NCI-H345 treated with DMSO at 0.1 percent for 48 hours (cell line): Measurements from ENCODE around the gene TCHP.
"Not testable (repeated sequence)": the region's sequence is repeated elsewhere in the genome, so short reads cannot be mapped to it uniquely, and the experiment has no call there.

ENCODE experiments used
- DNase-seq: peaks from one replicate; lab custom pipeline; 2025; ENCODE audit not compliant: unreplicated experiment; lab: John Stamatoyannopoulos, UW

Gene TCHP, protein sequence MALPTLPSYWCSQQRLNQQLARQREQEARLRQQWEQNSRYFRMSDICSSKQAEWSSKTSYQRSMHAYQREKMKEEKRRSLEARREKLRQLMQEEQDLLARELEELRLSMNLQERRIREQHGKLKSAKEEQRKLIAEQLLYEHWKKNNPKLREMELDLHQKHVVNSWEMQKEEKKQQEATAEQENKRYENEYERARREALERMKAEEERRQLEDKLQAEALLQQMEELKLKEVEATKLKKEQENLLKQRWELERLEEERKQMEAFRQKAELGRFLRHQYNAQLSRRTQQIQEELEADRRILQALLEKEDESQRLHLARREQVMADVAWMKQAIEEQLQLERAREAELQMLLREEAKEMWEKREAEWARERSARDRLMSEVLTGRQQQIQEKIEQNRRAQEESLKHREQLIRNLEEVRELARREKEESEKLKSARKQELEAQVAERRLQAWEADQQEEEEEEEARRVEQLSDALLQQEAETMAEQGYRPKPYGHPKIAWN

DNA sequence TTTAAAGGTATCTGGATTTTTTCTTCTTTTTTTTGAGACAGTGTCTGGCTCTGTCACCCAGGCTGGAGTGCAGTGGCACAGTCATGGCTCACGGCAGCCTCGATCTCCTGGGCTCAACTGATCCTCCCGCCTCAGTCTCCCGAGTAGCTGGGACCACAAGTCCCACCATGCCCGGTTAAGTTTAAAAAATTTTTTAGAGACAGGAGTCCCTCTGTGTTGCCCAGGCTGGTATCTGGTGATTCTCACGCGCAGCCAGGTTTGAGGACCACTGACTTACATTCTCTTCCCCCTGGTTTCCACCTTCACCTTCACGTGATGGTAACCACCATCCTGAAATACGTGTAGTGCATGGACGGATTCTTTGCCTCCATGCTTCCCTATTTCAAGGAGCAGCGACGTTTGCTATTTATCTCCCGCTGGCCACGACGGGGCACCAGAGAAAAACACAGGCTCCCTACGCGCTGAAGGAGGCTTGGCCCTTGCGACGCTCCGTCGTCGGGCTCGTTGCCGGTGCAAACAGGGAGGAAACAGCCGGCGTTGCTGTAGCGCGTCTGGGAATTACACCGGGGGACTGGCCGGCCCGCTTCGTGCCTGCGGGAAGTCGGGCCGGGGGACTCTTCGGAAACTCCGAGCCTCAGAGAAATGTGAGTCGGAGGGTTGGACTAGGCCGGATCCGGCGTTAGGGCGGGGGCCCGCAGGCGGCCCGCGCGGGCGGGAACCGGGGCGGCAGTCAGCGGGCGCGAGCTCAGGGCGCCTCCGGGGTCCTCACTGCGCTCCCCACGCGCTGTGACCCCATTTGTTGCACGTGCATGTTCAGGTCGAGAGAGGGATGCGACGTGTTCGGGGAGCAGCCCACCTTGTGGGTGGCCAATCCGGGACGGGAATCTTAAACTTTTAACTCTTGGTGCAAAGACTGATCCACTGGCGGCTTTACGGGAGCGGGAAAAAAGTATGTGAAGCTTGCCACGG is at the start of gene TCHP:
TSS of gene TCHP (plus strand) at position 492 of the 969 bp plus-strand sequence. CDS start 2,753 bp downstream, outside the sequence.
- DNase-seq = peak; percentile 47

DNA sequence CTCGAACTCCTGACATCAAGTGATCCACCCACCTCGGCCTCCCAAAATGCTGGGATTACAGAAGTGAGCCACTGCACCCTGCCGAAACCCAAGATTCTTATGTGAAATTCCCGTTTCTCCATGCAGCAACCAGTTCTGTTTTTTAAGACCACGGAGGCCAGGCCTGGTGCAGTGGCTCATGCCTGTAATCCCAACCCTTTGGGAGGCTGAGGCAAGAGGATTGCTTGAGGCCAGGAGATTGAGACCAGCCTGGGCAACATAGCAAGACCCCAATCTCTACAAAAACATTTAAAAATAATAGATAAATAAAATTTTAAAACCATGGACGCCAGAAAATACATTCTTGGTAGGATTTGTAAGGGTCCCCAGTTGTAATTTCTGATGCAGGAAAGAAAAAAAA is 49.6 kb upstream of the TCHP start:
- not testable (repeated sequence) for DNase-seq

DNA sequence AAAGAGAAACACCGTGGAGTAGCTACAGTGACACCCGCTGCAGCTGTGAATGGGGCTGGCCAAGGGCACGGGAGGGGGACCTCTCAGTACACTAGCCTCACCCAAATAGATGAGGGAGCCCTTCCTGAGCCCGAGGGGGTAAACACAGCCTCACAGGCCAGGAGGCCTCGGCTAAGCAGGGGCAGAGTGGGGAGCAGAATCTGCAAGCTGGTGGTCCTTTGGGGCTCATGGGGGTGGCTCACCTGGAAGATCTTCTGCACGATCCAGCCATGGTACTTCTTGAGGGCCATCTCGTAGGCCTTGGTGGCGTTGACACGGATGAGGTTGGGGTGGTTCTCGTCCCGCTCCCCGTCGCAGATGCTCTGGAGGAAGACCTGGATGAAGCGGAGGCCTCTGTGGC is 44.7 kb upstream of the TCHP start:
- no peak for DNase-seq

DNA sequence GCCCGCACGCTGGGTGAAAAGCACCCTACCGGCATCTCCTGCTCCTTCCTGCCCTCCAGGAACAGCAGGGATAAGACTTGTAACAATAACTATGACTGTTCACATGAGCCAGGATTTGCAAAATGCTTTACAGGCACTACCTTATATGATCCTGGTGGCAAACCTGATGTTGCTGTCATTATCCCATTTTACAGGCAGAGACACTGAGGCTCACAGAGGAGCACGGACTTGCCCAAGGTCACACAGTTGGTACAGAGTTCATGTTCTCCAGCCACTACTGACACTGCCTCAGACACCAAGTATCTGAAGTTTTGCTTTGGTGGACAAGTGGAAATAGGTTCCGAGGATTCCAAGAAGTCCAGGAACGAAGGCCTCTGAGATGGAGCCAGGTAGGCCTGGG is 42.4 kb upstream of the TCHP start:
- DNase-seq = no peak

DNA sequence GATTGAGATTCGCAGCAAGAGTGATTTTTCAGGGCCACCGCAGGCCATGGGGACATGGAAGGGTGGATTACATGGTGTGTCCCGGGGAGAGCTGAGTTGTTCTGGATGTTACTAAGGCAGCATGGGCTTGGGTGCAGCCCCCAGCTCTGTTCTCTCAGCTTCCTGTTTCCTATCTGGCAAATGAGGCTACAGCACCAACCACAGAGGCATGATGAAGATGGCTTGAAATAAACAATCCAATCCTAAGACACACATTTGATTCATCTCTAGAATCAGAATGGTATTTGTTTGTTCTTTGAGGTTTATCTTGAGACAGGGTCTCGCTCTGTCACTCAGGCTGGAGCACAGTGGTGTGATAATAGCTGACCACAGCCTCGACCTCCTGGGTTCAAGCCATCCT is 41.3 kb upstream of the TCHP start:
- no peak for DNase-seq

DNA sequence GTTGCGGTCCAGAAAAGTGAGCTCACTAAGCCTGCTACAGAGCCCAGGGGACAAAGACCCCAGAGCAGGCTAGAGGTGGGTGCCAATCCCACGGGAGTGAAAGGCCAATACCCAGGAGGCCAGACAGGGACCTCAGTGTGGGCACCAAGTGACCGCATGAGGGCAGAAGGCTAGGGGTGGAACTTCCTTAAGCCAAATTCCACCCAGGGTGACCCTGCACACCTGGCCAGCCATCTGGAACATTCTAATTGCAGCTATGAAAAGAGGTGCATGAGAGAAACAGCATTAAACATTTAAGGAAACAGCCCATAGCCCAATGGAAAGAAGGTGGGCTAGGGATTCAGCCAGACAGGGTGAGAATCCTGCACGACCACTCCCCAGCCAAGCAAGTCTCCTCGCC is 39.1 kb upstream of the TCHP start:
- DNase-seq = no peak

DNA sequence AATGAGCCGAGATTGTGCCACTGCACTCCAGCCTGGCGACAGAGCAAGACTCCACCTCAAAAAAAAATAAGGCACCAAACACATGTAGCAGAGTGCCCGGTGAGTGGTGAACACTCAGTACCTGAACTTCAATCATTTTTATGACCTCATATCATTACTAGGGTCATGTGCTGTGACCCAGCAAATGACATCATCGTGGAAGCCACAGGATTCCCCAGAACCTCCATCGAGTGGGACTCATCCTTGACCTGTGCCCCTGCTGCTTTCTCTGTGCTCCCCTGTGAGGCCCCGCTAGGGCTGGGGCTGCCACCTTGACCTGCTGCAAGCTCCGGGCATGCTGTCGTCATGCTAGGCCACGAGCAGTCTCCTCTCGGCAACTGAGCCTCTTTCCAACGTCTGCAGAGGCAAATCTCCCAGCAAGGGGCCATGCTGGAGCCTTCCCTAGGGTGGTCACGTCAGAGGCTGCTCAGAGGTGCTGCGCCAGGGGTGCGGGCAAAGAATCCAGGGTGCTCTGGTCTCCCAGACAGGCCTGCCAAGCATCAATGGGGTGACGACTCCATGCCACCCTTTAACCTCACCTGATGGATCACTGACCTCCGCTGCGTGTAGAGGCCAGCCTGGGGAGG is 38.3 kb upstream of the TCHP start:
- DNase-seq = no peak

DNA sequence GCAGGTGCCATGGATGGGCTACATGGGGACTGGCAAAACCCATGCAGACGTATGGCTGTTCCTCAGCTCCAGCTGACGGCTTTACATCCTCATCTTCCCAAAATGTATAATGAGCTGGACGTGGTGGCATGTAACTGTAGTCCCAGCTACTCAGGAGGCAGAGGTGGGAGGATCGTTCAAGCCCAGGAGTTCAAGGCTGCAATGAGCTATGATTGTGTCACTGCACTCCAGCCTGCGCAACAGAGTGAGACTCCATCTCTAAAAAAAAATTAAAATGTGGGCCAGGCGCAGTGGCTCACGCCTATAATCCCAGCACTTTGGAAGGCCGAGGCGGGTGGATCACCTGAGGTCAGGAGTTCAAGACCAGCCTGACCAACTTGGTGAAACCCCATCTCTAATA is 37.6 kb upstream of the TCHP start:
- not testable (repeated sequence) for DNase-seq

DNA sequence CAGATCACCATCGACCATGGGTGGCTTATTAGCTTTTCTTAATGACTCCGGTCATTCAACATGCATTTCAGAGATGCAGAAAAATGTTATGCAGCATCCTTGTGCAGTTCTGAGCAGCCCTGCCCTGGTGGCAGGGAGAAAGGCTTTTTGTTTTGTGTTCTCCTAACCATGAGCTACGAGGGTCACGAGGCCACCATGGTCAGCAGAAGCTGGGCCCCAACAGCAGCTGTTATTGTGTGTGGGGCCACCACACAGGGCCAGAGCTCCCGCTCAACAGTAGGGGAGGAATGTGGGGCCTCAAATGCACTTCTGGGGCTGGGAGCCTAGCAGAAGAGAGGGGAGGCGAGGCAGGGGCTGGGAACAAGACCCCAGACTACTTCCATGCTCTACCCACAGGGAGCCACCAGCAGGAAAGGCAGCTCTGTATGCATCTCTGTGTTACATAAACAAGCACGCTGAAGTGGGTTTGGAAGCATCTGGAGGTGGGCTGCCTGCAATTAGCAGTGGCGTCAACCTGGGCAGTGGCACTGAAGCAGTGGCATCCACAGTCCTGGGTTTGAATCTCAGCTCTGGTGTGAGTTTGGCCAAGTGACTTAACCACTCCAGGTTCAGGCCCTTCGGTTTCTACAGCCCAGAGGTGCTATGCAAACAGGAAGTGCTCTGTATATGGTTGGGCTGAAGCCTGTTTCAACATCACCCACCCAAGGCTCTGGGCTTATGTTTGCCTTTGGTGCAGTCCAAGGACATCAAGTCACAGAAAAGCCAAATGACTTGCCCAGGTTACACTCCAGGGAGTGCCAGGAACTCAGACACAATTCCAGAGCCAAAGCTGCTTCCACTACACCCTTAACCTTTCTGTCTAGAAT is 36.0 kb upstream of the TCHP start:
- DNase-seq = no peak

DNA sequence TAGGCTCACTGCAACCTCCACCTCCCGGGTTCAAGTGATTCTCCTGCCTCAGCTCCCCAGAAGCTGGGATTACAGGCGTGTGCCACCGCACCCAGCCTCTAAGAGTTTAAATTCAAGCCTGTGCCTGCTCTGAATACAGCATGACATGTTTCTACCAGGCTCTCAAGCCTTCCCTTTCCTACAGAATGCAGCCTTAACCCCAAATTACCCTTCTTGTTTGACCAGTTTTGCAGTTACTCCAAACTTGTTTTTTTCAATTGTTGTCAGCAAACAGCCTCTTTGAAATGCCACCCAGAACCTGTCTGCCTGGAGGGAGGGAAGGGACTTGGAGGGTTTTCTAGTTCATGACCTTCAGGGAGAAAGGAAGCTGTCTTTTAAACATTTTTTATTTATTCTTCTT is 35.2 kb upstream of the TCHP start:
- no peak for DNase-seq

DNA sequence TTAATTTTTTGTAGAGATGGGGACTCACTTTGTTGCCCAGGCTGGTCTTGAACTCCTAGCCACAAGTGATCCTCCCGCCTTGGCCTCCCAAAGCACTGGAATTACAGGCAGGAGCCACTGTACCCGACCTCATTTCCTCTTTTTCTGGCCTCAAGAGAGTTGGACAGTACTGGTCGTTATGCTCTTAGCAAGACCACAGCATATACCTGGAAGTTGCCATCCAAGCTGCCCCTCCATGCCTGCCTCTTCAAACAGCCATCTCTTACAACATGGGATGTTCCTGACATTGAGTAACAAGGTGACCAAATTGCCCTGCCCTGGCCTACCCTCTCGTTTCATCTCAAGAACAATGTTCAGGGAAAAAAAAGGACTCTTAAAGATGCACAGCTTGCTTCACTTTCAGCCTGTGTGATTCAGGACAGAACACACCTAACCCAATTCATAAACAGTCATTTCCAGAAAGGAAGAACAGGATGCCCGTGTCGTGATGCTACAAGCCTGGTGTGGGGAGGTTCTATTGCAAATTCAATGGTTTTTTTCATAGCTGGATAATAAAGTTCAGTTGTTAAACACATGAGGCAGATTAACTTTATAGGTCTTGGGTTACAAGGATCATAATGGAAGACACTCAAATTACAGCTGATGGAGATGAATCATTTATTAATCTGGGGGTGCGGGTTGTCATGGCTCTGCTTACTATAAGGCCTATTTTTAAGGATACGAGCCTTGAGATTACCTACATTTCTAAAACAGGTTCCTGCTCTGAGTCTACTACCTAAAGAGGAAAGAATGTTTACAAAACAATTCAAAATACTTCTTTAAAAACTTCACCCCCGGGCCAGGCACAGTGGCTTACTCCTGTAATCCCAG is 31.7 kb upstream of the TCHP start:
- DNase-seq = no peak

DNA sequence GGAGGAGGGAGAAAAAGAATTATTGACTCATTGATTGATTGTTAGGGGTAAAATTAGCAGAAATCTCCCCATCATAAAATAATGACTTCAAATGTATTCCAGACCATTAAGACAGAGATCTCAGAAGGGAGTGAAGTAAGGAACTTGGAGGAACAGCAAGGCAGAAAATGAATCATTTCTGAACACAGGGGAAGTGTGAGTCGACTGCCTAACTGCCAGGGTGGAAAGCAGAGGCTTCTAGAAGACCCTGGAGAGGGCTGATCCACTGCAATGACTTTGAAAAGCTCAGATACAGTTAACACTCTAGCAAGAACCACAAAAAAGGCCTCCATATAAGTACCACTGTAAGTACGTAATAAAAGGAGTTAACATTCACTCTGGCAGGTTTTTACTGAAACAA is 29.4 kb upstream of the TCHP start:
- no peak for DNase-seq

DNA sequence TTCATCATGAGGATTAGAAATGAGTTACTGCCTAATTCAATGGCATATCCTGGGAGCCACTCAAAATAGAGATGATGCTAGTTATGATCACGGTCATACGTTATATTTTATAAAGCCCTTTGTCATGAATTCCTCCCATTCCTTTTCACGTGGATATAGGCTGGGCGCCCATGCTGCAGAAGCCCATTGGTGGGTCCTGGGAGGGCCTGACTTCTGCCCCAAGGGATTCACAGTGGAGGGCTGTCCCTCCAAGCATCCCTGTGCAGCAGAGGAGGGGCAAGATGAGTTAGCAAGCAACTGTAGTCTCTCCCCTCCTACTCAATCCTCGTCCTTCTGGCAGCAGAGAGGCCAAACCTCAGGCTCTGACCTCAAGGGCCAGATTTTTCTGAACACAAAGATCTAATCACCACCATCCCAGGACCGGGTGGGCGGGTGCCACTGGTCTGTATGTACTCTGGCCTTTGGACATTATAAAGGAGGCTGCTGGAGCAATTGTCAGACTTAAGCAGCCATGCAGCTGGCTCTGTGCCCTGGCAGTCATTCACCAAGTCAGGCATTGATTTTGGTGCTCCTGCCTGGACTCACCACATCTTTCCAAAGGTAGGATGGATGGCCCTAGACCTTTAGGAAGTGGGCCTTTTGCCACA is 28.3 kb upstream of the TCHP start:
- no peak for DNase-seq

DNA sequence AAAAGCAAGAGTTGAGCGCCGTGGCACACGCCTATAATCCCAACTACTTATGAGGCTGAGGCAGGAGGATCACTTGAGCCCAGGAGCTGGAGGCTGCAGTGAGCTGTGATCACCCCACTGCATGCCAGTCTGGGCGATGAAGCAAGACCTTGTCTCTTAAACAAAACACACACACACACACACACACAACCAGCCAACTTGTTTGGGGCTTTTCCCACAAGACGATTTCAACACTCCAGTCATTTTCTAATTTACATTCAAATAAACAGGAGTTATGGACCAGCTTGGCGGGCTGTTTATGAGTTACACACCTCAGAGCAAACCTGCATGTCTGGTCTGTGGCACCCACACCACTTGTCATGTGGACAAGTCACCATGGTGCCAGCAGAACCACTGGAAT is 26.4 kb upstream of the TCHP start:
- DNase-seq = no peak

DNA sequence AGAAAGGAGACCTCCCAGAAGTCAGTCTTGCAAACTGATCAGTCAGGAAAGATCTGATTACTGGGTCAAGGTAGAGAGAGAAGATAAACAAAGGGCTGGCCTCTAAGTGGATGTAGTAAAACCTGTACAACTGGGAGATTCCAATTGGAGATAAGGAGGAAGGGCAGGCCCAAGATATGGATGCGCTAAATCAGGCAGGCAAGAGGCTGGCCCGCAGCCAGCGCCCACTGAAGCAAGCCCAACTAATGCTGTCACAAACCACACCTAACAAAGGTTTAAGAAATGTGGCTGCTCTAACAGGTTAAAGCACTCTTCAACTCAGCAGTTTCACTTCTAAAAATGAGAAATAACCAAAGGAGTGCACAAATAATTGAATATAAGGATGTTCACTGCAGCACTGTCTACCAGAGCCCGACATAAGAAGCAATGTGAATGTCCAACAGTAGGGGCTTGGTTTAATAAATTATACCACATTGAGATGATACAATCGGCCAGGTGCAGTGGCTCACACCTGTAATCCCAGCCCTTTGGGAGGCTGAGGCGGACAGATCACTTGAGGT is 24.4 kb upstream of the TCHP start:
- no peak for DNase-seq

DNA sequence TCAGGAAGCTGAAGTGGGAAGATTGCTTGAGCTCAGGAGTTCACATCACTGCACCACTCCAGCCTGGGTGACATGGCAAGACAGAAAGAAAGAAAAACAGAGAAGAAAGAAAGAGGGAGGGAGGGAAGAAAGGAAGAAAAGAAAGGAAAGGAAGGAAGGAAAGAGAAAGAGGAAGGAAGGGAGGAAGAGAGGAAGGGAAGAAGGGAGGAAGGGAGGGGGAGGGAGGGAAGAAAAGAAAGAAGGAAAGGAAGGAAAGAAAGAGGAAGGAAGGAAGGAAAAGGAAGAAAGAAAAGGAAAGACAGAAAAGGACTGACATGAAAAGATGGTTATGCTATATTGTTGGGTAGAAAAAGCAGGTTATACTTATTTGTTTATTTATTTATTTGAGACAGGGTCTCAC is 23.7 kb upstream of the TCHP start:
- DNase-seq = no peak

DNA sequence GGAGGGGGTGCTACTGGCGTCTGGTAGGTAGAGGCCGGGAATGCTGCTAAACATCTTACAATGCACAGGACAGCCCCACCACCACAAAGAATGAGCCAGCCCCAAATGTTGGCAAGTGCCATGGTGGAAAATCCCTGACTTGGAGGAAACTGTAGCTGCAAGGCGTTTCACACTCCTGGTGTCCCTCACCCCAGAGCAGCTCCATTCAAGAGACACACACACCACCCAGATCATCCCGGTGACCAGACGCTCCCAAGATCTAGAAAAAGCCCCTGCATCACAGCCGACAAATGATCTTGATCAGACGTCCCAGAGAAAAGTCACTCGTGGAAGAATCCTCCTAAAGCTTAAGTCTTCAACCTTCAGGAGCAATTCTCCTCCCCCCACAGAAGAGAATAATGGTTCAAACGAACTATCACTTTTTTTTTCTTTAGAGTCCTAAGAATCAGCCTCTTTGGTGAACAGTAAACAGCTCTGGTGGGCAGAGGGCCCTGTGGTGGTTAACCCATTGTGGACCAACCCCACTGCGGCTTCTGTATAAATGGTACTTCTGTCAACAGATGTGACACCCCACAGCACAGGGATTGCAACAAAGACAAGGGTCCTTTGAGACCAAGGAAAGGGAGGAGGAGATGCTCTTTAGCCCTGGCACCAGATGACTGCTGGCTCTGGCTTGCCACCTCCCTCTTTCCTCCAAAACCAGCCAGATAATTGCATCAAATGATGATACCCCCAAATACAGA is 22.4 kb upstream of the TCHP start:
- no peak for DNase-seq

DNA sequence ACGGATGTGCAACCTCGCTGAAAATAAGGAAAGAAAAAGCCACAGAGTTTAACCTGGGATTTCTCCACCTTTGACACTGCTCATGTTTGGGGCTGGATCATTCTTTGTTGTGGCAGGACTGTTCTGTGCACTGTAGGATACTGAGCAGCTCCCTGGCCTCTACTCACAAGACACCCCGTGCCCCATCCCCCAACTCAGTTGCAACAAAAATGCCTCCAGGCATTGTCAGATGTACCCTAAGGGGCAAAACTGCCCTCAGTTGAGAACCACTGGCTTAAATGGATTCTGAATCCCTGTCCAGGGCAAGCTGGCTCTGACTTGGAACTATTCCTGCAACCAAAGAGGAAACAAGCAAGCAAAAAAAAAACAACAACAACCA is 21.8 kb upstream of the TCHP start:
- DNase-seq = no peak
